H1 (cell line): ENCODE data around the gene TP53I13. TPM values are rescaled to one million over a fixed set of nuclear protein-coding genes. Genes with fewer than 3 reads are reported as not detected.

Experiments
- CTCF ChIA-PET: fragments of 300-600 bp; sonication (Branson Sonifier 250); formaldehyde crosslinking; loops from one replicate; lab custom pipeline; 2021; ENCODE audit not compliant: partially characterized antibody; lab: Charles Lee
- POLR2A ChIA-PET: fragments of 300-600 bp; sonication (Branson Sonifier 250); formaldehyde crosslinking; loops from one replicate; lab custom pipeline; 2021; ENCODE audit warnings: inconsistent platforms; ENCODE audit not compliant: partially characterized antibody; lab: Charles Lee
- DNase-seq, 2 experiments: peaks; one replicate each; pipeline versions ENCODE4 v3.0.0 to v3.0.0-alpha.2; 2010 to 2022; ENCODE audit warnings: low spot score in 2 of 2, low read depth in 1 of 2, mixed read lengths in 1 of 2
- FAIRE-seq: peaks from 2 replicates; lab custom pipeline; 2011; peaks lifted over from hg19 to GRCh38; lab: Jason Lieb, UNC
- H2AFZ ChIP-seq: 2 replicates; pipeline ENCODE4 v1.8.1; 2012; ENCODE audit warnings: low read length, inconsistent platforms
- H2AK5ac ChIP-seq: 2 replicates; pipeline ENCODE4 v1.6.1; 2013; ENCODE audit warnings: low read depth, low read length
- H2BK120ac ChIP-seq: replicated peaks from 2 replicates; pipeline ENCODE3; 2013; ENCODE audit warnings: low read depth, low read length, inconsistent platforms
- H2BK12ac ChIP-seq: 2 replicates; pipeline ENCODE4 v1.6.1; 2013; ENCODE audit warnings: low read depth, low read length
- H2BK15ac ChIP-seq: 2 replicates; pipeline ENCODE4 v1.6.1; 2013; ENCODE audit warnings: low read length
- H2BK20ac ChIP-seq: 2 replicates; pipeline ENCODE4 v1.6.1; 2013; ENCODE audit warnings: low read length
- H2BK5ac ChIP-seq: 2 replicates; pipeline ENCODE4 v1.6.1; 2013; ENCODE audit warnings: low read depth, low read length
- H3K14ac ChIP-seq: 2 replicates; pipeline ENCODE4 v1.6.1; 2013; ENCODE audit warnings: inconsistent platforms; ENCODE audit not compliant: insufficient read length
- H3K18ac ChIP-seq: 2 replicates; pipeline ENCODE4 v1.6.1; 2013; ENCODE audit warnings: low read length; ENCODE audit errors: extremely low read depth
- H3K23ac ChIP-seq: 2 replicates; pipeline ENCODE4 v1.6.1; 2013; ENCODE audit warnings: inconsistent platforms; ENCODE audit not compliant: insufficient read length
- H3K23me2 ChIP-seq: 2 replicates; pipeline ENCODE4 v1.6.1; 2013; ENCODE audit warnings: low read depth, low read length
- H3K27ac ChIP-seq: 2 replicates; pipeline ENCODE4 v1.6.1; 2011; ENCODE audit warnings: low read depth, low read length, inconsistent platforms
- H3K27me3 ChIP-seq, 4 experiments: replicated peaks in 1 of 4; 1 replicate in 1 of 4; 2 replicates in 3 of 4; pipeline versions ENCODE4 v1.6.1 to v1.8.1; 2011 to 2013; ENCODE audit warnings: low read length in 3 of 4, mild to moderate bottlenecking in 3 of 4, inconsistent platforms in 2 of 4, mixed read lengths in 2 of 4, moderate library complexity in 1 of 4; ENCODE audit not compliant: control insufficient read depth in 3 of 4, insufficient read depth in 3 of 4; ENCODE audit errors: extremely low read depth in 1 of 4
- H3K36me3 ChIP-seq, 4 experiments: 2 replicates each; pipeline versions ENCODE4 v1.6.1 to v1.8.1; 2011 to 2013; ENCODE audit warnings: mild to moderate bottlenecking in 4 of 4, low read length in 3 of 4, moderate library complexity in 2 of 4, control low read depth in 1 of 4, inconsistent platforms in 1 of 4; ENCODE audit not compliant: insufficient read depth in 4 of 4, control insufficient read depth in 2 of 4
- H3K4ac ChIP-seq: replicated peaks from 2 replicates; pipeline ENCODE3; 2013; ENCODE audit warnings: low read length, low read depth, mixed read lengths, inconsistent platforms; ENCODE audit not compliant: insufficient read length
- H3K4me1 ChIP-seq, 4 experiments: replicated peaks in 1 of 4; 1 replicate in 1 of 4; 2 replicates in 3 of 4; pipeline versions ENCODE4 v1.6.1 to v1.8.1; 2011 to 2013; ENCODE audit warnings: low read length in 3 of 4, inconsistent platforms in 2 of 4, mixed read lengths in 1 of 4; ENCODE audit not compliant: insufficient read depth in 4 of 4, control insufficient read depth in 3 of 4
- H3K4me2 ChIP-seq, 2 experiments: 2 replicates each; pipeline versions ENCODE4 v1.6.1 to v1.8.1; 2011 to 2013; ENCODE audit warnings: low read depth in 2 of 2, low read length in 2 of 2, control low read depth in 1 of 2, inconsistent platforms in 1 of 2, mild to moderate bottlenecking in 1 of 2; ENCODE audit not compliant: insufficient read depth in 1 of 2
- H3K4me3 ChIP-seq, 4 experiments: fragments of 200-600, 300-600 bp in 1 of 4; sonication (generic), shearing (Covaris generic), sonication (Bioruptor Twin) in 1 of 4; 2 replicates each; pipeline versions ENCODE4 v1.5.1 to v1.8.1; 2011 to 2016; ENCODE audit warnings: low read length in 4 of 4, low read depth in 3 of 4, control low read depth in 2 of 4, inconsistent platforms in 2 of 4, mild to moderate bottlenecking in 2 of 4, mixed read lengths in 1 of 4, moderate library complexity in 1 of 4; ENCODE audit not compliant: insufficient read depth in 2 of 4; ENCODE audit errors: extremely low read depth in 1 of 4
- H3K56ac ChIP-seq: replicated peaks from 2 replicates; pipeline ENCODE3; 2013; ENCODE audit warnings: low read depth, mild to moderate bottlenecking, mixed read lengths, low read length, inconsistent platforms; ENCODE audit not compliant: insufficient read length
- H3K79me1 ChIP-seq: 2 replicates; pipeline ENCODE4 v1.6.1; 2013; ENCODE audit warnings: low read depth, low read length, control low read depth
- H3K79me2 ChIP-seq, 2 experiments: 2 replicates each; pipeline versions ENCODE4 v1.6.1 to v1.8.1; 2012 to 2013; ENCODE audit warnings: low read length in 2 of 2, mild to moderate bottlenecking in 2 of 2, inconsistent platforms in 1 of 2; ENCODE audit not compliant: insufficient read depth in 2 of 2, control insufficient read depth in 1 of 2
- H3K9ac ChIP-seq, 4 experiments: replicated peaks in 1 of 4; 1 replicate in 1 of 4; 2 replicates in 3 of 4; pipeline versions ENCODE4 v1.6.1 to v1.8.1; 2011 to 2013; ENCODE audit warnings: low read depth in 3 of 4, low read length in 3 of 4, control low read depth in 2 of 4, mild to moderate bottlenecking in 2 of 4, moderate library complexity in 2 of 4, inconsistent platforms in 1 of 4; ENCODE audit errors: extremely low read depth in 1 of 4
- H3K9me3 ChIP-seq, 2 experiments: 2 replicates each; pipeline versions ENCODE4 v1.6.1 to v1.8.1; 2012 to 2013; ENCODE audit warnings: mild to moderate bottlenecking in 2 of 2, moderate library complexity in 2 of 2, control low read depth in 1 of 2, inconsistent platforms in 1 of 2, low read depth in 1 of 2, low read length in 1 of 2, mixed read lengths in 1 of 2; ENCODE audit not compliant: insufficient read depth in 2 of 2
- H4K20me1 ChIP-seq, 2 experiments: replicated peaks in 1 of 2; 2 replicates each; pipeline versions ENCODE3 to v1.8.1; 2011 to 2013; ENCODE audit warnings: inconsistent platforms in 2 of 2, low read length in 2 of 2, mild to moderate bottlenecking in 1 of 2; ENCODE audit not compliant: insufficient read depth in 2 of 2, control insufficient read depth in 1 of 2
- H4K5ac ChIP-seq: 2 replicates; pipeline ENCODE4 v1.6.1; 2013; ENCODE audit warnings: low read length, low read depth, mixed read lengths, inconsistent platforms; ENCODE audit not compliant: insufficient read length
- H4K8ac ChIP-seq: 2 replicates; pipeline ENCODE4 v1.8.0; 2013; ENCODE audit warnings: mild to moderate bottlenecking, moderate library complexity, low read length, inconsistent platforms; ENCODE audit not compliant: insufficient read depth; ENCODE audit errors: extremely low read depth
- H4K91ac ChIP-seq: replicated peaks from 2 replicates; pipeline ENCODE3; 2013; ENCODE audit warnings: low read length, mixed read lengths, inconsistent platforms; ENCODE audit not compliant: insufficient read length
- CBX5 ChIP-seq: fragments of 300-800, 300-1000 bp; sonication (generic); IDR thresholded peaks from 2 replicates; pipeline ENCODE4 v1.7.1; 2016; ENCODE audit warnings: antibody characterized with exemption, low read length, low read depth
- EZH2 ChIP-seq: fragments of 200-600 bp; sonication (generic); IDR thresholded peaks from 2 replicates; pipeline ENCODE4 v1.7.1; 2012; ENCODE audit warnings: low read depth, mild to moderate bottlenecking, moderate library complexity, low read length, inconsistent platforms; ENCODE audit not compliant: severe bottlenecking
- KDM4A ChIP-seq: IDR thresholded peaks from one replicate; pipeline ENCODE4 v1.7.1; 2012; ENCODE audit warnings: low read depth, mild to moderate bottlenecking, moderate library complexity, low read length, inconsistent platforms; ENCODE audit not compliant: severe bottlenecking
- KDM5A ChIP-seq: fragments of 200-600 bp; IDR thresholded peaks from 2 replicates; pipeline ENCODE4 v1.7.1; 2012; ENCODE audit warnings: mild to moderate bottlenecking, low read length, inconsistent platforms, mixed read lengths
- NANOG ChIP-seq: IDR thresholded peaks from 2 replicates; pipeline ENCODE4 v1.6.1; 2011; ENCODE audit warnings: low read length, low read depth, mild to moderate bottlenecking, inconsistent platforms; ENCODE audit not compliant: insufficient read depth, poor library complexity, severe bottlenecking
- SIRT6 ChIP-seq: IDR thresholded peaks from one replicate; pipeline ENCODE4 v1.7.1; 2012; ENCODE audit warnings: low read length, inconsistent platforms
- SUZ12 ChIP-seq: fragments of 200-600 bp; sonication (generic); IDR thresholded peaks from 2 replicates; pipeline ENCODE4 v1.6.1; 2012; ENCODE audit warnings: mild to moderate bottlenecking, inconsistent platforms, low read length, moderate library complexity, mixed read lengths
- TAF7 ChIP-seq: optimal IDR thresholded peaks from 2 replicates; pipeline ENCODE3; 2011; ENCODE audit warnings: low read depth, mild to moderate bottlenecking, inconsistent platforms, low read length, moderate library complexity, borderline replicate concordance
- WGBS, 2 experiments: shearing (Covaris generic) in 1 of 2; methylation state at CpG; one replicate each; pipeline versions ENCODE4 v1.1.6 to v1.1.7; 2013 to 2015; ENCODE audit warnings: low lambda C conversion rate in 2 of 2, mixed read lengths in 2 of 2, inconsistent platforms in 1 of 2, low coverage in 1 of 2, missing lambda C conversion rate in 1 of 2; ENCODE audit not compliant: insufficient replicate concordance in 2 of 2, insufficient coverage in 1 of 2, insufficient read length in 1 of 2; ENCODE audit errors: extremely low coverage in 1 of 2, missing lambda C conversion rate in 1 of 2; 5-methylcytosine and 5-hydroxymethylcytosine counted together
- polyA plus RNA-seq, 7 experiments: library from polyadenylated mRNA; depleted of rRNA in 3 of 7; stranded (reverse) in 5 of 7; unstranded in 2 of 7; fragments of >200 nt in 5 of 7; fragments of 200-250 nt in 2 of 7; gene quantifications; 1 replicate in 5 of 7; 2 replicates in 1 of 7; 4 replicates in 1 of 7; pipeline versions ENCODE4 v1.2.1 to v1.2.3, GENCODE V29; 2011 to 2013; ENCODE audit warnings: missing spikeins in 2 of 7, mixed read lengths in 2 of 7
- total RNA-seq: library from RNA; stranded (reverse); fragmentation: NEBNext Ultra II Directional; extraction: Animal tissue kit (Norgen Biotek cat#: 25700); gene quantifications from 2 replicates; pipeline ENCODE4 v1.2.1, GENCODE V29; 2021
- TF ChIP-seq, protein P1 (sequence below): IDR thresholded peaks from 2 replicates; pipeline ENCODE4 v1.6.1; 2012; ENCODE audit warnings: inconsistent platforms

The TP53I13 gene
- total and polyA plus RNA-seq, 2 of the 8 experiments (the other 6 are each of a cell fraction or from before 2014, with no cell fraction given) = 22.4 to 35.7 TPM

DNA sequence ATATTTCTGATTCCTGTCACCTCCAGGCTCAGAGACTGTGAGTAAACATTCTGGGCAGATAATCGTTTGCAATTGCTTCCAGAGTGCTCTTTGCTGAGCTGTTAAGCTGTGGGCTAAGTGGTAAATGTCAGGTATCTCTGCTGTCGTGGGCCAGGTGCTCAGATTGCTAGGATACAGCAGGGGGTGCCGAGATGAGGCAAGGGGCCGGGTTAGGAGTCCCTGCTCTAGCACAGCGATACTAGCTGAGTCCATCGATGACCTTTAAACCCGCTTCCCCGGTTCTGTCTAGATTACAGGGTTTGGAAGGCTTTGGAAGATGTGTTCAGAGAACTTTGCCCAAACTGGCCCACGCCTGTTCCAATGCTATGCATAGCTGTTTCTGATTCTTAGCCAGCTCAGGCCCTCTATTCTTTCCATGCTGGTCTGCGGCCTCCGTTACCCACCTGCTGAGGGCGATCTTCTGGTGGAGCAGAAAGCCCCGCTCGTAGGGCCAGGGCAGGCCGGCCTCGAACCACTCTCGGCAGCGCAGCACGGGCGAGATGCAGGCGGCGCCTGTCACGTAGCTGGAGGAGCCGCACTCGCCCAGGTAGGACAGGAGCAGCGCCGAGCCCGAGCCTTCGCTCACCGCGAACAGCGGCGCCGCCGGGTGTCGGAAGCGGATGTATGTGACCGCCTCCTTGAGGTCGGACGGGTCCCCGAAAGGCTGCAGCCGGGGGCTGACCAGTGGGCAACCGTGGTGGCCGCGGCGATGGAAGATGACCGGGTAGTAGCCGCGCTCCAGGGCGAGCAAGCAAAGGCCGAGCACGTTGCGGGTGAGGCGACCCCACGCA, 2.6 kb upstream of the TP53I13 start:
- Histone ChIP-seq H3K4me3 (peak overlapping the region; percentile 36 to 76 (median 60)), H3K27me3 (peaks cover 11 to 38% (median 30%) of the 10 kb centered on the region in 4 experiments), H3K56ac (no peak overlapping the region), H3K79me1 (no peaks in the 10 kb centered on the region), H3K36me3 (no peaks in the 10 kb centered on the region), H3K23ac (no peak overlapping the region), H2AK5ac (no peak overlapping the region), H4K8ac (peak overlapping the region; percentile 88; the same call in 1 of the 2 replicates), H3K9me3 (no peaks in the 10 kb centered on the region), H4K5ac (no peak overlapping the region), H3K4ac (no peak overlapping the region), H2AFZ (peak overlapping the region; percentile 42; the same call in 1 of the 2 replicates), H3K18ac (0 out of 2 replicates have a peak overlapping the region, but pooled peaks have one; percentile 51), H3K27ac (no peak overlapping the region), H2BK20ac (no peak overlapping the region), H3K79me2 (no peaks in the 10 kb centered on the region), H3K14ac (no peak overlapping the region), H3K23me2 (peaks cover 27% of the 10 kb centered on the region), H4K91ac (no peak overlapping the region), H3K9ac (no peak overlapping the region), H3K4me1 (peaks cover 6 to 15% (median 11%) of the 10 kb centered on the region in 4 experiments; a peak in 6 of 7 replicates), H3K4me2 (peak overlapping the region; percentile 84 to 93), H2BK12ac (no peak overlapping the region), H2BK5ac (peak overlapping the region; percentile 44; the same call in 1 of the 2 replicates), H4K20me1 (peaks cover under 1 to 2% of the 10 kb centered on the region in 2 experiments), H2BK120ac (no peak overlapping the region), H2BK15ac (no peak overlapping the region; the same call in 1 of the 2 replicates)
- WGBS, 2 experiments = 11% methylated on average over 55 of the region's 55 CpGs; no CpG with 5 or more reads in 1 of the 2 experiments
- FAIRE-seq (no peak), DNase-seq (no peak)
- ChIA-PET CTCF (interaction anchor here (0.7 to 10.3 kb wide), 16 partner anchors 9 to 454 kb away, joined by 3 to 99 read pairs (median 4); partner anchors contain the start of gene CORO6), POLR2A (interaction anchor here (0.8 kb wide), 1 partner anchor 26 kb away, joined by 4 read pairs; the partner anchor contains the start of gene ANKRD13B)
- TF ChIP-seq, protein P1, sequence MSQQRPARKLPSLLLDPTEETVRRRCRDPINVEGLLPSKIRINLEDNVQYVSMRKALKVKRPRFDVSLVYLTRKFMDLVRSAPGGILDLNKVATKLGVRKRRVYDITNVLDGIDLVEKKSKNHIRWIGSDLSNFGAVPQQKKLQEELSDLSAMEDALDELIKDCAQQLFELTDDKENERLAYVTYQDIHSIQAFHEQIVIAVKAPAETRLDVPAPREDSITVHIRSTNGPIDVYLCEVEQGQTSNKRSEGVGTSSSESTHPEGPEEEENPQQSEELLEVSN = peak; percentile 54
- peak; percentile 70 for TF ChIP-seq TAF7
- TF ChIP-seq CBX5 = no peak
- TF ChIP-seq NANOG = no peak
- TF ChIP-seq SIRT6 = no peak
- peak; percentile 37 for TF ChIP-seq KDM4A
- TF ChIP-seq SUZ12 = peak; percentile 67; the same call in 1 of the 2 replicates
- no peak for TF ChIP-seq KDM5A
- TF ChIP-seq EZH2 = peak; percentile 62
